Measurements from ENCODE around the gene CHRNA4.
"Not testable (repeated sequence)": the region's sequence is repeated elsewhere in the genome, so short reads cannot be mapped to it uniquely, and the experiment has no call there.

CHRNA4 gene

DNA sequence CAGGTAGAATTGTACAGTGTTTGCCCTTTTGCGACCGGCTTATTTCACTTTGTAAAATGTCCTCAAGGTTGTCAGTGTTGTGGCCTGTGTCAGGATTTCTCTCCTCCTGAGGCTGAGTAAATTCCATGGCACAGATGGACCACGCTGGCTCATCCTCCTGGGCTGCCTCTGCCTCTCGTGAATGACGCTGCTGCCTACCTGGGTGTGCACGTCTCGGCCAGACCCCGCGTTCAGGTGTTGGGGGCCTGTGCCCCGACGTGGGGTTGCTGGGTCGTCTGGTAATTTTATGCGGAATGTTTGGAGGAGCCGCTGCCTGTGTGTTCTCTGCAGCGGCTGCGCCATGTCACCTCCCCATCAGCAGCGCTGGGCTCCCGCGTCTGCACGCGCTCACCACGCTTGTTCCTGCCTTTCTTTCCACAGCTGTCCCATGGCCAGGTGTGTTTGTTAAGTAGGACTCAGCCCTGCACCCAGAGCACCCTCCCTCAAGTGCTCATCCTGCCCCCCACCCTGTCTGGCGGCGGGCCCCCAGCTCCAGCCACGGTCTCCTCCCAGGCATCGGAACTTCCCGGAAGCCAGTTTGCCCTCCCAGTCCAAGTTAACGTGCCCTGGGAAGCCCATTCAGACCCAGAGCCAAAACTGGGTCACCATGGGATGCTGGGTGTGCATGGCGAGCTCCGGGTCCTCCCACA is 36.1 kb upstream of the CHRNA4 start:
- DNase-seq: no peak

DNA sequence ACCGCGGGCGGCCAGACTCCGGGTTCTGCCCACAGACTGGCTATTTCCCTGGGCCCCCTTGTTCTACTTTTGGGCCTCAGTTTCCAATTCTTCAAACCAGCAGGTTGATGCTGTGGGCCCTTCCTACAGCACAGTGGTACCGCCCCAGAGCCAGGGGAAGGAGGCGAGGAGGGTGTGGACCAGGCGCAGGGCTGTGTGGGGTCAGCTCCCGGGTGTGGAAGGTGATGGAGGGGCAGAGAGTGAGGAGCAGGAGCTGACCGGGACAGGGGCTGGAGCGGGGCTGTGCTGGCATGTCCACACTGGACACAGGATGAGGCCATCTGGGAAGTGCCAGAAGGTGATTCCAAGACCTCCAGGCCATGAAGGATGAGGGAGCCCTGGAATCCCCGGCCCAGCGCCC is 35.2 kb upstream of the CHRNA4 start:
- no peak for DNase-seq

DNA sequence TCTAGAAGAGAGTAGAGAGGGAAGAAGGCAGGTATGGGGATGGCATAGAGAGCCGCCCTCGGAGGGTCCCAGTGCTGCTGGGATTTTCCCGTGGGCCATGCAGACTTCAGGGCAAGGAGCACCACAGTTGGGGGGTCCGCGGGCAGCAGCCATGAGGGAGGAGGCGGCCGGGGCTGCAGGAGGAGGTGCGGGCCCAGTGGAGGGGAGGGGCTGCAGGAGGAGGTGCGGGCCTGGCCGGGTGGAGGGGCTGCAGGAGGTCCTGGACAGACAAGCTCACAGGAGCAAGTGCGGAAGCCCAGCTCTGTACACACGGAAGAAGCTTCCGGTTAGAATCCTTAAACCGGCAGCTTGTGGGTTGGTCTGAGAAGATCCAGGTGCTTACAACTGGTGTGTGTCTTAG is 34.6 kb upstream of the CHRNA4 start:
- DNase-seq: no peak

DNA sequence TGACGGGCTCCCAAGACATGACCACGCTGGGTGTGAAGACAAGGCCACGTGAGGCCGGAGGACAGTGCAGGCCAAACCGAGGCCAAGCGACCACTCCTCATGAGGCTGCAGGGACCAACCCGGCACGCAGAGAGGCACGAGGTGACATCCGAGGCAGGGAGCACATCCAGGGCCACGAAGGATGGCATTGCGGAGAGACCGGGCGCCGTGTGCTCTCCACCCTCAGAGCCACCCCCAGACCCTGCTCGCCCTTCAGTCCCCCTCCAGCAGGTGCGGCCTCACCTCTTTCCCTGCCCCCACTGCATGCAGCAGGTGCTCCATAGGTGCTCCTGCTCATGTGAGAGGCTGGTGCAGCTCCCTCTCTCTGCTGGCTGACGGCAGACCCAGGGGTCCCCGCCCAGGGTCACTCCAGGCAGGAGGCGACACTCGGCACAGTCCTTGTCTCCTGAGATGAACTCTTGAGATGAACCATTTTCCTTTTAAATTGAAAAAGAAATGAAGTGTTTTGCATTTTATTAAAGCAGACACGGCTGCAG is 33.8 kb upstream of the CHRNA4 start:
- DNase-seq: no peak

DNA sequence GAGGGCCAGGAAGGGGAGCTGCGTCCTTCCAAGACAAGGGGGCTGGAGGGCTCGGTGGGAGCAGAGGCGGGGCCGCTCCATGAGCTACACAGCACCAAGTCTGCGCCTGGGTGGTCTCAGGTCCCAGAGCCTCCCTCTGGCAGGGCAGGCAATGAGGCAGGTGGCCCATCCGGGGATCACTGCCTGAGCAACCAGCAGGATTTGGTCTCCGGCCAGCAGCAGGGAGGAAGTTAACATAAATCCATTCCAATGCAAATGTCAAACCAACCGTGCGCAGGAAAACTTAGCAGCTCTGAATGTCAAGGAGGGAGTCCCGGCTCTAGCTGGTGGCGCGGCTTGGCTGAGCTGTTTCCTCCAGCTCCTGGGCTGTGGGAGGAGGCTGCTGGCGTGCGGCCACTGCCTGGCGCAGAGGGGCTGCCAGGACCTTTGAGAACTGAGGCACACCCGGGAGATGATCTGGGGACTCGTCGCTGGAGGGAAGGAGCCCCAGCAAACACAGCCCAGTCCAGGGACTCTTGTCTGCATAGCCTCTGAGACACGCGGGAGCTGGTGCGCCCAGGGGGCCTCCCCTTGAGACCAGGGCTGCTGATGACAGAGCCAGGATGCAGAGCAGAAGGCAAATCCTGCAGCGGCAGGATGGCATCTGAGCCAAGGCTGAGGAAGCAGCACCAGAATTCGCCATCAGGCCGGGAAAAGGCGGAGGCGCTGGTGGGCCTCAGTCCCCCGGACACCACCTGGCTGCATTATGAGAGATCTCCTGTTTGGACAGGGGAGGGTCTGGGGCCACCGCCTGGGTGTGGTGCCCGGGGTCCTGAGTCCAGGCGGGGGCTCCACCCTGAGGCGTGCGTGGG is 33.1 kb upstream of the CHRNA4 start:
- DNase-seq: no peak

DNA sequence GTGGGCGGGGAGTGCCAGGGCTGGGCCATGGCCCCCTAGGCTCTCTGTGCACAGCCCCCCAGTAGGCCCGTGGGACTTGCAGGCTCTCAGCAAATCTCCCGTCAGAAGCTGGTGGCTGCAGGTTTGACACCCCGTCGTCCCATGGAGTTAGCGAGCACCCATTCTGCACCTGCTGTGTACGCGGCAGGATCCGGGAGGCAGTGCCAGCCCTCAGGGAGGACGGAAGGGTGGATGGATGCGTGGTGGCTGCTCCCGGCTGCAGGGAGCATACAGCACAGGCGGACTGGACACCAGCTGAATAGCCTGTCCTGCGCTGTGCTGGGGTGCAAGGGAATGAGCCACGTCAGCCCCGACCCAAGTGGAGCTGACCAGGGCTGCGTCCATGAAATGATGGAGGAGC is 32.4 kb upstream of the CHRNA4 start:
- no peak for DNase-seq

DNA sequence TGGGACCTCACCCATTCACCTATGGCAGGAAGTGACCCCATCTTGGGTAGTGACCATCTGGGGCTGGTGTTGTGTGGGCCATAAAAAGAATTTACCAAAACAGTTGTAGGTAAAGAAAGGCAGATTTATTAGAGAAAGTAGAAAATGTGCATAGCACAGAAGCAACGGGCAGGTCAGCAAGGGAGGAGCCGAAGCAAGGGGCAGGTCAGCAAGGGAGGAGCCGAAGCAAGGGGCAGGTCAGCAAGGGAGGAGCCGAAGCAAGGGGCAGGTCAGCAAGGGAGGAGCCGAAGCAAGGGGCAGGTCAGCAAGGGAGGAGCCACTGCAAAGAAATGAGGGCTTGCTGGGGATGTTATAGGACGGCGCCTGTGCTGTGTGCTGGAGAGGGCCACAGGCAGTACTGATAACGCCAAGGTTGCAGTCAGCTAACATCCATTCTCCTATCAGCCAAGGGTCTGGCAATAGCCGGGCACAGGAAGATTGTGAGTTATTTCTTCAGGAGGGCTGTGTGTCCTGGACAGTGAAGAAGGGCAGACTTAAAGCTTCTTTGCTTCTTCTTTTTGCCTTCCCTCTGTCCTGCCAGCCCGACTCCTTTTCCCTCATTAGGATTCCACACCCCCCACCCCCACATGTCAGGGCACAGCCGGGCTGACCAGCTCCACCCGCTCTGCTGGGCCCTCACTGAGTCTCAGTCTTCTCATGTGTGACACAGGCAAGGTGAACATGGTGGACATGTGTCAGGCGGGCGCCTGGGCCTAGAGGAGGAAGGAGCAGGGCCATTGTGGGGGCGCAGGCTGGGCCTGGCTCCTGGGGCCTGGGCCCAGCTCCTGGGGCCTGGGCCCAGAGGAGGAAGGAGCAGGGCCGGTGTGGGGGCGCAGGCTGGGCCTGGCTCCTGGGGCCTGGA is 31.6 kb upstream of the CHRNA4 start:
- no peak for DNase-seq

DNA sequence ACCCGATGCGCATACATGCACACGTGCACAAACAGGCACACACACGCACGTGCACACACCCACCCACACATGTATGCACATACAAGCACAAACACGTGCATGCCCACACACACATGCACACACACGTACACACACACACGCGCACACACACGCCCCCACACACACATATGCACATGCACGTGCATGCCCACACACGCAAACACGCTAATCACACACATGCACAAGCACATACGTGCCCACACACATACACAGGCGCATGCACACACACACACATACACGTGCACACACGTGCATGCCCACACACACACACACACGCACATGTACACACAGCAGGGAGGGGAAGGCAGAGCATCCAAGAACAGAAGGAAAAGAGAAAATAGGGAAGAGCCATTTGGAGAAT is 26.8 kb upstream of the CHRNA4 start:
- DNase-seq: no peak

DNA sequence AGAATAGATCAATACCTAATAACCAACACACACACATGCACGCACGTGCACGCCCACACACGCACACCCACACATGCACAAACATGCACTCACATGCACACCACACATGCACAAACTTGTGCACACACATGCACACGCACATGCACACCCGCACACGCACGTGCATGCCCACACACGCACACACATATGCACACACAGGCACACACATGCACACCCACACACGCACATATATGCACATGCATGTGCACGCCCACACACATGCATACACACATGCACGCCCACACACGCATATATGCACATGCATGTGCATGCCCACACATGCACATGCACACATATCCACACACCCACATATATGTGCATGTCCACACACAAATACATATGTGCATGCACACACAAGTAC is 26.2 kb upstream of the CHRNA4 start:
- DNase-seq: no peak

DNA sequence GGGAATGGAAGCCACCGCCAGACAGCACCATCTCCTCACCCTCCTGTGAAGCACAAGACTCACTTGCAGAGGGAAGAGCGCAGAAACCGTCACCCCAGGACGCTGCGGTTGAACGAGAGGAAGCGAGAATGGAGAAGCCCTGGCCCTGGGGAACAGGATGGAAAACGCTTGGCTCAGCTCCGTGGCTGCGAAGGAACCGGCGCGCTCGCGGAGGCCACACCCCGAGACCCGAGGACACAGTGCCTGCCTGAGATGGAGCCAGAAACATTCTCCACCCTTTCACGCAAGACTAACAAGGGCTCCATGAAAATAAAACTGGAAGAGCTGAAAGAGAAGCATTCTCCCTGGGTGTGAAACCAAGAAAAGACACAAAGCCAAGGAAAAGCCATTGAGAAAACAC is 25.3 kb upstream of the CHRNA4 start:
- no peak for DNase-seq

DNA sequence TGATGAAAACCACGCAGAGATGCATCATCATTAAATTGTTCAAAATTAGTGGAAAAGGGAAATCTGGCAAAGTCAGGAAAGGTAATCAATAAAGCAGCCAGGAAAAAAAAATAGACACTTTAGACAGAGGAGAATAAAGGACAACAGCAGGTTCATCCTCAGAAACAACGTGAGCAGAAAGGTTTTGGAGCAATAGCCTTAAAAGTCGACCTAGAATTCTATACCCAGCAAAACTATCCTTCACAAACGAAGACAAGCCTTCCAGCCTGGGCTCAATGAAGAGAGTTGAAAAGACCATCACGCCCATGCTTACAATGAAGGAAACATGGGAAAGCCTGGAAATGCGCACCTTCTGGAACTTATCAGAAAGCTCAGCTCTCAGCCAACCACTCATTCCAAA is 24.7 kb upstream of the CHRNA4 start:
- no peak for DNase-seq

DNA sequence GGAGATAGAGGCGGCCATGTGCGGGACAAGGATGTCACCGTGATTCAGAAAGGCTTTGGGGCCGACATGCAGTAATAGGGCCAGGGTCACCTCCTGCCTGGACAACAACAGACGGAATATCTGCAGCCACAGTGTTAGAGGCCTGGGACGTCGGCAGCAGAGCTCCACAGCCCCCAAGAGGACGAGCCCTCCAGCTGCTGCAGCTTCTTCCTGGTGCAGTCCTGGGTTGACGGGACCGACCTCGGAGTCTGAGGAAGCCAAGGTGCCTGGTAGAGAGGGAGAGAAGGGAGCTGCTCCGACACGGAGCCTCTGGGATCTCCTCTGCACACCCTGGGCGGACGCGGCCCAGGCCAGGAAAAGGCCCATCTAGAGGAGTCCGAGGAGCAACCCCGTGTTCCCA is 23.2 kb upstream of the CHRNA4 start:
- no peak for DNase-seq

DNA sequence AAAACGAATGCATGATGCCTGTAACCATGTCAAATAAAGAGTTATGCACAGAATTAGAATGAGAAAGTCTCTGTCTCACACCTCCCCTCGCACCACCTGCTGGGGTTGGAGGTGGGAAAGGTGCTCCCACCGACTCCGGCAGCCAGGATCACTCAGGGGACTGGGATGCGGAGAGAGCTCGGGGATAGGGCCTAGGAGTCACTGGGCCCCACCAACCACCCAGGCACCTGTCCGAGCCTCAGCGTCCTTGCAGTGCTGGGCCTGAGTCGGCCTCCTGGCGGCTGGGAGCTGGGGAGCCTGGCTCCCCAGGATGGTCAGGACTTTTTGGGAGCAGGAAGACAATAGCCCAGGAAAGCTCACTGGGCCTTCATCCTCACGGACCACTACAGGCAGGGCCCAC is 22.4 kb upstream of the CHRNA4 start:
- DNase-seq: no peak

DNA sequence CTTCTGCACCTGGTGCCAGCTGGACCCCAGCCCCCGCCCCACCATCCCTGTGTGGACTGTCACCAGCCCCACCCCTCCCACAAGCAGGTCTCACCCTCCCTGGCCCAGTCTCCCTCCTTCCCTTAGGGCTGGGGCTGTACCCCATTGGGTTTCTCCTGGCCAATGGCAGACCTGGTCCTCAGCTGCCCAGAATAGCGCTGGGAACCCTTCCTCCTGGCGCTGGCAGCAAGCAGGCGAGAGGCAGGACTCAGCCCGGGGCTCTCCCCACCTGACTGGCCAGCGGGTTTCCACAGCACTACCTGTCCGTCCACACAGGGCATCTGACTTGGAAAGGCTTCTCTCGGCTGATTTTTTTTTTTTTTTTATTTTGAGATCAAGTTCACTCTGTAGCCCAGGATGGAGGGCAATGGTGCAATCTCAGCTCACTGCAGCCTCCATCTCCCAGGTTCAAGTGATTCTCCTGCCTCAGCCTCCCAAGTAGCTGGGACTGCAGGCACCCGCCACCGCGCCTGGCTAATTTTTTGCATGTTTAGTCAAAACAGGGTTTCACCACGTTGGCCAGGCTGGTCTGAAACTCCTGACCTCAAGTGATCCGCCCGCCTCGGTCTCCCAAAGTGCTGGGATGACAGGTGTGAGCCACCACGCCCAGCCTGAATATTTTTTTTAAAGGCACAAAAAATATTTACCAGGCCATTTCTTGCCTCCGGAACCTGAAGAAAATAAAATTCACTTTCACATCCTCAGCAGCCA is 21.6 kb upstream of the CHRNA4 start:
- DNase-seq: no peak

DNA sequence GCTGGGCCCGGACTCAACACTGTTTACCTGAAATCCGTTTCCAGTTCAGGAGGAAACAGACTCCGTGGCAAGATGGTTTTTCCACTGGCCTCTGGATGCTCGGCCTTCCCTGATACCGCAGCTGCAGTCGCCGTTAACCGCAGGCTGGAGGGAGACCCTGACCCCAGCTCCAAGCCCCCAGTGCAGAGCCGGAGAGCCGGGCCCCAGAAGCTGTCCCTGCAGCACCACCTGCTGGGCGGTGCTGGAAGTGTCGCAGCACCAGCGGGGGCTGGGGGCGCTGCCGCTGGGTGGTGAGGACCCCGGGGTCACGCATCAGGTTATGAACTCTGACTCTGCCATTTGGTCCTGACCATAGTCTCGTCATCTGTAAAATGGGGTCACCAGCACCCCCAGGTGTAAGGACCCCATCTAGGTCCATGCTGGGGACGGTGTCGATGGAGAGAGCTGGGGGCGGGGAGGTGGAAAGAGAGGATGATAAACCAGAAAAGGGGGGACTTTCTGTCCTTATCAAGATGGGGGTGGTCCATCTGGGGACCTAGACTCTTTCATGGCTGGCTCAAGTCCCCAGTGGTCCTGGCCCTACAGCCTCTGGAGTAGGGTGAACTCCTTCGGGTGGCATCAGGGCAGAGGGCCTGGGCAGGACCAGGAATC is 20.8 kb upstream of the CHRNA4 start:
- DNase-seq: peak; percentile 31

DNA sequence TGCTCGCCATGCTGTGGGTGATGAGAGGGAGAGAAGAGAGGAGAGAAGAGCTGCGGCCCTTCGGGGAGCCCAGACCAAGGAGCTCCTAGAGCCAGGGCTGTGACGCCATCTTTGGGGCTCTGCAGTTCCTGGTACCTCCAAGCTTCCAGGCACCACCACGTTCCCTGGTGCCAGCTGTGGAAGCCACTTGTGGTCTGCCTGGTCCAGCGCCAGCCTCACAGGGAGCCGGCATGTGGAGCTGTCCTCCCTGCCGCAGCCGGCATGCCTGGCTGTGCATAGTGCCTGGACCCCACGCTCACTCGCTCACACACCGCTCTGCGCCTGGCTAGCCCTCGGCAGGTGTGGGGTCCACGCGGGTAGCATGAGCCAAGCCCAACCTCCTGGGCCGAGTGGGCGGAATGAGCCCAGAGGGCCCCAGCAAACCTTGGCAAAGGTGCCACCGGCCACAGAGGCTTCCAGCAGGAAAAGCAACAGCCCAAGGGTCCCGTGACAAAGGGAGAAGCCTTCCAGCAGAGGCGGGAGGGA is 19.3 kb upstream of the CHRNA4 start:
- no peak for DNase-seq

DNA sequence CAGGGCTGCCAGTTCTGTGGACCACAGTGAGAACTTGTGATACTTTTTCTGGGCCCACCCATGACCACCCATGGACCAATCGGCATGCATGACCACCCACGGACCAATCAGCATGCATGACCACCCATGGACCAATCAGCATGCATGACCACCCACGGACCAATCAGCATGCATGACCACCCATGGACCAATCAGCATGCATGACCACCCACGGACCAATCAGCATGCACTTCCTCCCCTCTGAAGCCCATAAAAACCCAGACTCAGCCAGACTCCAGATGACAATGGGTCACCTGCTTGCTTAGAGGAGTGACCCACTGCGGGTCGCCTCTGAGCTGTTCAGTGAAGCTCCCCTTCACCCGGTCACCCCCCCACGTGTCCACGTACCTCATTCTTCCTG is 18.7 kb upstream of the CHRNA4 start:
- DNase-seq: not testable (repeated sequence)

DNA sequence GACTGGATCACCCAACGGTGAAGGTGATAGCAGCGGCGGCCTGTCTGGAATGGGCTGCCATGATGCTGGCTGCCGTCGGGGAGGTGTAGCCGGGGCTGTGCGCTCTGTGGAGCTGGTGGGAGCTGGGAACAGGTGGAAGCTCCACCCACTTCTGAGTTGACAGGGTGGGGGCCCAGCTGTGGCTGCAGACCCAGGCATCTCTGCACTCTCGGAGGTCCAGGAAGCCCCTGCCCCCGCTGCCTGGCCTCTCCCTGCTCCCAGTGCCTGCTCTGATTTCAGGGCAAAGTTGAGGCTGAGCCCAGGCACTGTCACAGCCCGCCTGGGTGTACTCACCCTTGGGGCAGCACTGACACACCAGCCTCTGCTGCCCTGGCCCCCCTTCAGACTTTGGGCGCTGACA is 18.1 kb upstream of the CHRNA4 start:
- no peak for DNase-seq

DNA sequence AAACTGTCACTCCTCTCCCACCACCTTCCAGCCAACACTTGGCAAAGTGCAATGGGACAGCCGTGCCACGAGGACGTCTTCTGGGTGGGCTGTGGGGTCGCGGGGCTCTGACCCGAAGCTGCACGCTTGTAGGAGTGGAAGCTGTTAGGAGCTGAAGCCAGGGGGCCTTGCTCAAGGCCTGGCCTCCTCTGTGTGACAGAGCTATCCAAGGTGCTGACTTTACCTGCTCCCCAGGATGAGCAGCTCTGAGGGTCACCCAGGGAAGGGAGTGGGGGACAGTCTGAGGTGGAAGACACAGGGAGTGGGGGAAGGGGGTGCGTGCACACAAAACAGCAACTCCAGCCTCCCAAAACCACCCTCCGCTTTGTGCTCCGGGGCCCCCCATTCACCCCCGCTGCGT is 17.5 kb upstream of the CHRNA4 start:
- no peak for DNase-seq

DNA sequence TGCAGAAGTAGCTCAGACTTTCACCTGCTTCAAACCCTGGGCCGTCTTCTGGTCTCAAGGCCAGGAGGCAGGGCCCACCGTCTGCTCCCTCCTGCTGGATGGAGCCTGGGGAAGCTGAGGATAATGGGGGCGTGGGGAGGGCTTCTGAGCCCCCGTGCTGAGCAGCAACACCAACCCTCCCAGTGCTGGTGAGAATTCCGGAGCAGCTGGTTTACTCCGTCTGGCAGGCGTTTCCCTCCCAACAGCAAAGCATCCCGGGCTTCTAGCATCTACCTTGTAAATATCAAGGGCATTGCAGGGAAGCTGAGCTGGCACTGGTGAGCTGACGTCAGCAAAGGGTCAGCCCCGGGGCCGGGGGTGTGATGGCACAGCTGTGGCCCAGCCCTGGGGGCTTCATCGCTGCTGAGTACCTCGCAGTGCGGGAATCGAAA is 16.8 kb upstream of the CHRNA4 start:
- no peak for DNase-seq

DNA sequence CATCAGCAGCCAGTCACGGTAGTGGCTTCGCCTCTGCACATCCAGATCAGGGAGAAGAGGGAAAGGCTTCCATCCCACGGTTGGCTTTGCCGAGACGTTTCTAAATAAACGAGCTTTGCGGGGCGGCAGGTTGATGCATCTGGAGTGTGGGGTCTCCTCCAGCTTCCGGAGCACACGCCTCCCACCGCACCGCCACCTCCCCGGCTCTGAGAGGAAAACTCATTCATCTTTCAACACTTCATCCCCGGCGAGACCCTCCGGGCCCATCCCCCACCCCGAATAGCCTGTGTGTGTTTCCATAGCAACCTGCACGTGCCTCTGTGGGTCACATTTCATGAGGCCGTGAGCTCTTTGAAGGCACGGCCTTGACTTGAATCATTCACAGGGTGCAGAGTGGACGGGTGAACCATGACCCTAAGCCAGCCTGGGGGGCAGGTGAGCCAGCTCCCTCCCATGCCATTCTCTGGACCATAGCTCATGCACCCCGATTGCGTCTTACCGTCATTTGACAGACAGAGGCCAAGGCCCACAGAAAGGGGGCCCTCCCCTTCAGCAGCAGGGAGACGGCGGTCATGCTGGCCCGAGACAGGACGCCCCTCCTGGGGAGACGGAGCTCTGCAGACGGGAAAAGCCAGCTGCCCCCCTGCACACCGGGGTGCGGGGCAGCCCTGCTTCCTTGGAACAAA is 16.2 kb upstream of the CHRNA4 start:
- DNase-seq: no peak
